Mucosa of rectum (tissue), 2 donors: ENCODE results near the gene YIPF2.

ENCODE experiments used
- H3K27ac ChIP-seq, 2 donors: one replicate each; pipeline ENCODE4 v1.7.0; 2013; ENCODE audit warnings: inconsistent platforms in 2 of 2, low read depth in 2 of 2, low read length in 2 of 2
- H3K27me3 ChIP-seq, 2 donors: one replicate each; pipeline ENCODE4 v1.7.0; 2013; ENCODE audit warnings: low read length in 2 of 2; ENCODE audit not compliant: control insufficient read depth in 2 of 2, insufficient read depth in 2 of 2
- H3K36me3 ChIP-seq, 2 donors: one replicate each; pipeline ENCODE4 v1.7.0; 2013; ENCODE audit warnings: low read length in 2 of 2; ENCODE audit not compliant: control insufficient read depth in 2 of 2, insufficient read depth in 2 of 2
- H3K4me1 ChIP-seq, 2 donors: one replicate each; pipeline ENCODE4 v1.7.0; 2013; ENCODE audit warnings: low read length in 2 of 2, mild to moderate bottlenecking in 1 of 2; ENCODE audit not compliant: control insufficient read depth in 2 of 2, insufficient read depth in 2 of 2
- H3K4me3 ChIP-seq, 2 donors: one replicate each; pipeline ENCODE4 v1.7.0; 2013; ENCODE audit warnings: low read length in 2 of 2
- H3K9ac ChIP-seq, 2 donors: one replicate each; pipeline ENCODE4 v1.7.0; 2013; ENCODE audit warnings: low read length in 2 of 2, low read depth in 1 of 2, mild to moderate bottlenecking in 1 of 2
- H3K9me3 ChIP-seq, 2 donors: one replicate each; pipeline ENCODE4 v1.7.0; 2013; ENCODE audit warnings: low read length in 2 of 2; ENCODE audit not compliant: control insufficient read depth in 2 of 2
- donor health status: healthy.
- donor health status: Normal muscosa, but diverticular disease.

The YIPF2 gene

GRCh38 chr19:10891405-10892086 is 36.9 kb downstream of the YIPF2 start:
- H3K4me3 ChIP-seq: peak overlapping the region; percentile 5 to 41
- peak overlapping the region; percentile 58 for H3K9ac ChIP-seq
- peak overlapping the region; percentile 82 to 94 for H3K27ac ChIP-seq
- no peaks in the 10 kb centered on the region for H3K27me3 ChIP-seq
- H3K4me1 ChIP-seq: peaks cover 18 to 29% of the 10 kb centered on the region in 2 donors
- H3K9me3 ChIP-seq: no peaks in the 10 kb centered on the region
- H3K36me3 ChIP-seq: peaks cover 0 to 2% of the 10 kb centered on the region in 2 donors

- Histone ChIP-seq H3K9ac (no peak overlapping the region), H3K36me3 (peaks cover 0 to 2% of the 10 kb centered on the region in 2 donors), H3K27ac (no peak overlapping the region), H3K9me3 (no peaks in the 10 kb centered on the region), H3K4me1 (peaks cover 15 to 25% of the 10 kb centered on the region in 2 donors), H3K4me3 (no peak overlapping the region), H3K27me3 (no peaks in the 10 kb centered on the region)
Measured at GRCh38 chr19:10889880-10890279, 38.6 kb downstream of the YIPF2 start.

- Histone ChIP-seq H3K4me3 (no peak overlapping the region), H3K36me3 (peaks cover 0 to 2% of the 10 kb centered on the region in 2 donors), H3K27me3 (no peaks in the 10 kb centered on the region), H3K4me1 (peaks cover 15 to 25% of the 10 kb centered on the region in 2 donors), H3K27ac (peak overlapping the region in 1 of 2 donors; percentile 16), H3K9ac (no peak overlapping the region), H3K9me3 (no peaks in the 10 kb centered on the region)
Measured at GRCh38 chr19:10888421-10888866, 40.0 kb downstream of the YIPF2 start.

- Histone ChIP-seq H3K27ac (peak overlapping the region in 1 of 2 donors; percentile 16), H3K9me3 (no peaks in the 10 kb centered on the region), H3K4me1 (peaks cover 15 to 25% of the 10 kb centered on the region in 2 donors), H3K4me3 (no peak overlapping the region), H3K36me3 (peaks cover 0 to 2% of the 10 kb centered on the region in 2 donors), H3K9ac (no peak overlapping the region), H3K27me3 (no peaks in the 10 kb centered on the region)
Measured at GRCh38 chr19:10887616-10888367, 40.6 kb downstream of the YIPF2 start.

- Histone ChIP-seq H3K4me1 (peaks cover 0 to 10% of the 10 kb centered on the region in 2 donors), H3K9ac (no peak overlapping the region), H3K27me3 (no peaks in the 10 kb centered on the region), H3K9me3 (no peaks in the 10 kb centered on the region), H3K27ac (no peak overlapping the region), H3K4me3 (no peak overlapping the region), H3K36me3 (peaks cover 0 to 4% of the 10 kb centered on the region in 2 donors)
Measured at GRCh38 chr19:10885201-10886169, 43.0 kb downstream of the YIPF2 start.

- H3K4me1 ChIP-seq: peaks cover 0 to 13% of the 10 kb centered on the region in 2 donors
- H3K4me3 ChIP-seq: no peak overlapping the region
- no peaks in the 10 kb centered on the region for H3K9me3 ChIP-seq
- no peak overlapping the region for H3K9ac ChIP-seq
- no peak overlapping the region for H3K27ac ChIP-seq
- peaks cover 0 to 4% of the 10 kb centered on the region in 2 donors for H3K36me3 ChIP-seq
- H3K27me3 ChIP-seq: no peaks in the 10 kb centered on the region
Measured at GRCh38 chr19:10884274-10884673, 44.2 kb downstream of the YIPF2 start.

GRCh38 chr19:10882108-10882457 is 46.4 kb downstream of the YIPF2 start:
- Histone ChIP-seq H3K36me3 (peaks cover 0 to 3% of the 10 kb centered on the region in 2 donors), H3K4me1 (peaks cover 0 to 5% of the 10 kb centered on the region in 2 donors), H3K9me3 (no peaks in the 10 kb centered on the region), H3K27ac (no peak overlapping the region), H3K9ac (no peak overlapping the region), H3K27me3 (no peaks in the 10 kb centered on the region), H3K4me3 (no peak overlapping the region)

- Histone ChIP-seq H3K4me3 (no peak overlapping the region), H3K36me3 (peaks cover 0 to 2% of the 10 kb centered on the region in 2 donors), H3K9ac (no peak overlapping the region), H3K27me3 (no peaks in the 10 kb centered on the region), H3K27ac (no peak overlapping the region), H3K4me1 (peaks cover under 1 to 5% of the 10 kb centered on the region in 2 donors), H3K9me3 (no peaks in the 10 kb centered on the region)
Measured at GRCh38 chr19:10881403-10882107, 46.9 kb downstream of the YIPF2 start.

GRCh38 chr19:10878253-10878652 is 50.2 kb downstream of the YIPF2 start:
- H3K9me3 ChIP-seq: no peaks in the 10 kb centered on the region
- H3K4me1 ChIP-seq: peaks cover 5 to 9% of the 10 kb centered on the region in 2 donors
- H3K27ac ChIP-seq: peak overlapping the region in 1 of 2 donors; percentile 43
- H3K9ac ChIP-seq: no peak overlapping the region
- peaks cover 0 to 2% of the 10 kb centered on the region in 2 donors for H3K36me3 ChIP-seq
- H3K4me3 ChIP-seq: no peak overlapping the region
- H3K27me3 ChIP-seq: no peaks in the 10 kb centered on the region
